ENCODE results near the gene MRRF. TPM values are rescaled to one million over a fixed set of nuclear protein-coding genes. Genes with fewer than 3 reads are reported as not detected.

Gene MRRF, protein sequence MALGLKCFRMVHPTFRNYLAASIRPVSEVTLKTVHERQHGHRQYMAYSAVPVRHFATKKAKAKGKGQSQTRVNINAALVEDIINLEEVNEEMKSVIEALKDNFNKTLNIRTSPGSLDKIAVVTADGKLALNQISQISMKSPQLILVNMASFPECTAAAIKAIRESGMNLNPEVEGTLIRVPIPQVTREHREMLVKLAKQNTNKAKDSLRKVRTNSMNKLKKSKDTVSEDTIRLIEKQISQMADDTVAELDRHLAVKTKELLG
- 59.7 TPM for polyA plus RNA-seq
- long read RNA-seq, donor 1, full-length matches to known transcripts, result 10 of 10 reads
- long read RNA-seq, donor 1, partial matches to known transcripts, result 0 of 10 reads
- long read RNA-seq, donor 1, other reads (novel, unspliced or antisense), result 0 of 10 reads
- long read RNA-seq, donor 2, full-length matches to known transcripts, result 11 of 19 reads
- long read RNA-seq, donor 2, partial matches to known transcripts, result 8 of 19 reads
- long read RNA-seq, donor 2, other reads (novel, unspliced or antisense), result 0 of 19 reads
- long read RNA-seq, donor 3, result 0 reads
- long read RNA-seq, donor 4, full-length matches to known transcripts, result 1 of 1 reads
- long read RNA-seq, donor 4, partial matches to known transcripts, result 0 of 1 reads
- long read RNA-seq, donor 4, other reads (novel, unspliced or antisense), result 0 of 1 reads
- long read RNA-seq, donor 5, full-length matches to known transcripts, result 6 of 6 reads
- long read RNA-seq, donor 5, partial matches to known transcripts, result 0 of 6 reads
- long read RNA-seq, donor 5, other reads (novel, unspliced or antisense), result 0 of 6 reads
- long read RNA-seq, donor 6, full-length matches to known transcripts, result 13 of 13 reads
- long read RNA-seq, donor 6, partial matches to known transcripts, result 0 of 13 reads
- long read RNA-seq, donor 6, other reads (novel, unspliced or antisense), result 0 of 13 reads
- long read RNA-seq, donor 7, full-length matches to known transcripts, result 3 of 3 reads
- long read RNA-seq, donor 7, partial matches to known transcripts, result 0 of 3 reads
- long read RNA-seq, donor 7, other reads (novel, unspliced or antisense), result 0 of 3 reads
- long read RNA-seq, donor 8, full-length matches to known transcripts, result 10 of 16 reads
- long read RNA-seq, donor 8, partial matches to known transcripts, result 6 of 16 reads
- long read RNA-seq, donor 8, other reads (novel, unspliced or antisense), result 0 of 16 reads
- long read RNA-seq, donor 9, full-length matches to known transcripts, result 10 of 10 reads
- long read RNA-seq, donor 9, partial matches to known transcripts, result 0 of 10 reads
- long read RNA-seq, donor 9, other reads (novel, unspliced or antisense), result 0 of 10 reads
- long read RNA-seq, donor 10, full-length matches to known transcripts, result 11 of 11 reads
- long read RNA-seq, donor 10, partial matches to known transcripts, result 0 of 11 reads
- long read RNA-seq, donor 10, other reads (novel, unspliced or antisense), result 0 of 11 reads
- long read RNA-seq, donor 11, full-length matches to known transcripts, result 5 of 5 reads
- long read RNA-seq, donor 11, partial matches to known transcripts, result 0 of 5 reads
- long read RNA-seq, donor 11, other reads (novel, unspliced or antisense), result 0 of 5 reads

DNA sequence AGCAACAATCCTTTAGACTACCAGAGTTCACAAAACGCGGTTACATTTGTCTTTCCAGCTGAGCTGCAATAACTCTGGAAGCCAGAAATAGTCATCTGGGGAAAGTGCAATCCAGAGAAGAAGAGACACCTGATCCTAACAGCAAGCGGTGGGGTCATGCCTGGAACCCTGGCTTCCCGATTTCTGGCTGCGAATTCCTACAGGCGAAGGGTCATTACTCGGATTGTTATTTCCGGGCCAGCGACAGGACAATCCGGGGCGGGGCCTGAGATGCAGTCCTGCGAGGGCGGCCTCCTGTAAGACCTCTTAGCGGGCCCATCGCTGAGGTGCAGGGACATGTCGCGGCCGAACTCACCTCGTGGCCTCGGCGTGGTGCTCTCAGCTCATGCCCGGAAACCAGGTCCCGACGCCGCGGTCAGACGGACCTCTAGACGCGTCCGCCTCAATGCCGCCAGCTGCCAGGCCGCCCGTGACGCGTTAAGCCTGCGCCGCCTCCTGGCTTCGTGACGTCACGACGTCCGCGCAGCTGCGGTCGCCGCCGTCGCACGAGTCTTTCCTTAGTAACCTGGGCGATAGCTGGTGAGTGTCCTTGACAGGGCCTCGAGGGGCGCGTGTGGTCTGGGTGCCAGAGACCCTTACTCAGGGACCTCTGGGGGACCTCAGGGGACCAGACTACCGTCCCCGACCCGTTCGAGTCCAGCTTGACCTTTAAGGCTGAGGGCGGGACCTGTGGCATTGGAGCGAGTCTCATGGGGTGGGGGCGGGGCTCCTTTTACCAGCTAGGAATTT, at the start of gene MRRF, which contains the start of gene RBM18:
MRRF (plus strand) TSS at position 523 of the 789 bp plus-strand sequence. CDS start 6,010 bp downstream, outside the sequence.
RBM18 (minus strand) TSS at position 481 of the 789 bp plus-strand sequence. CDS start 3,348 bp downstream, outside the sequence.
- WGBS (ENCODE audit: insufficient coverage, low lambda C conversion rate), result 0% methylated on average over 1 of the region's 60 CpGs

DNA sequence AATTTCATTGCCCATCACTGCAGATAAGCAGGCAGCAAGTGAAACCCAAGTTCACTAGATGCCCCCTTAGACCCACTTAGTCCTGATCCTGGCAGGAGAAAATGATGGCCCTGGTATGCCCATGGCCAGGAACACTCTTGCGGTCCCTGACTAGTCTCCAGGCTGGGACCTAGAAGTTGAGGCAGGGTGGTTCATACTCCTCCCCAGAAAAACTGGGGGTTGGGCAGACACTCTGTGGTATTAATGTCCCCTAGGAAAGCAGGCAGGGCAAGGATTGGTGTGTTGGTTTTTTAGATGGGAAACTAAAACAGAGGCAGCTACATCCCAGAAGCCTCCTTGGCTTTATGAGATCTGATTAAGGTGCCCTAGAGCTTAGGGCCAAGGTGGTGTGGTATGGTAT, 49.0 kb upstream of the MRRF start:
- H3K4me3 ChIP-seq (ENCODE audit: low read length), result no peak overlapping the region
- peaks cover 17% of the 10 kb centered on the region for H3K4me1 ChIP-seq (ENCODE audit: control insufficient read depth, insufficient read depth, low read length)
- DNase-seq, result no peak
- H3K36me3 ChIP-seq (ENCODE audit: control insufficient read depth, insufficient read depth, low read length), result no peaks in the 10 kb centered on the region
- peaks cover 16% of the 10 kb centered on the region for H3K9me3 ChIP-seq (ENCODE audit: control insufficient read depth, low read depth, low read length)
- no peak overlapping the region for H3K27ac ChIP-seq (ENCODE audit: low read length)
- whole genome bisulfite sequencing (ENCODE audit: insufficient coverage, low lambda C conversion rate), result no CpG with 5 or more reads among the region's 1 CpG
- H3K27me3 ChIP-seq (ENCODE audit: control insufficient read depth, insufficient read depth, low read length), result peaks cover 94% of the 10 kb centered on the region

More for the DNA sequence above, at the start of gene MRRF, which contains the start of gene RBM18:
- Histone ChIP-seq H3K9me3 (ENCODE audit: control insufficient read depth, low read depth, low read length) (no peaks in the 10 kb centered on the region), H3K27me3 (ENCODE audit: control insufficient read depth, insufficient read depth, low read length) (no peaks in the 10 kb centered on the region), H3K4me1 (ENCODE audit: control insufficient read depth, insufficient read depth, low read length) (peaks cover 17% of the 10 kb centered on the region), H3K4me3 (ENCODE audit: low read length) (peak within 1 kb of the TSS; percentile 79), H3K27ac (ENCODE audit: low read length) (peak within 1 kb of the TSS; percentile 88), H3K36me3 (ENCODE audit: control insufficient read depth, insufficient read depth, low read length) (peaks cover 17% of the 10 kb centered on the region)
- peak; percentile 95 to 98 for DNase-seq

DNA sequence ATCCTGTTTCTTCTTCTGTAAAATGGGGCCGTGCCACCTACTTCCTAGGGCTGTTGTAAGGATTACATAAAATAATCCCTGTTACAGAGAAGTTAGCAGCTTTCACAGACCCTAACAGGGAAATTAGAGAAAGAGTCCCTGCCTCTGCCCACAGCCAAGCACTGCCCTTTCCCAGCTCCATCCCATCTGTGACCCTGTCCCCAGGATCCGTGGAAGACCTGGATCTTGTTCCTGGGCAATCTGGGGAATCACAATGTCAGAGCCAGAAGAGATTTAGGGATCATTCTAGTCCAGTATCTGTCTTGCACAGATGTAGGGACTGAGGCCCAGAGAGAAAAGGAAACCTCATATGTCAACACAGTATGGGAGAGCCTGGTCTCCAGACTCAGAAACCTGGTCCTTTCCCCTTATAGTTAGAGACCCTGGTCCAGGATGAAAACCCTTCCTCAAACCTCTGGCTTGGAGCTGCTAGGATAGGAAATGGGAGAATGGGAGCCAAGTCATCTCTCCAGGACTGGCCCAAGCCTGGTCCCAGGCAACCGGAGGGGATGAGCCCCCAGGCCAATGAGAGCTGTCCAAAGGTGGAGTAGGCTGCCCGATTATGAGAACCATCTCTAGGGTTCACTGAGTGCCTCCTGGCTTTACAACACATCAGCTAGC, 48.4 kb upstream of the MRRF start:
- Histone ChIP-seq H3K27ac (ENCODE audit: low read length) (no peak overlapping the region), H3K27me3 (ENCODE audit: control insufficient read depth, insufficient read depth, low read length) (peaks cover 95% of the 10 kb centered on the region), H3K36me3 (ENCODE audit: control insufficient read depth, insufficient read depth, low read length) (no peaks in the 10 kb centered on the region), H3K4me3 (ENCODE audit: low read length) (no peak overlapping the region), H3K4me1 (ENCODE audit: control insufficient read depth, insufficient read depth, low read length) (peaks cover 20% of the 10 kb centered on the region), H3K9me3 (ENCODE audit: control insufficient read depth, low read depth, low read length) (peaks cover 18% of the 10 kb centered on the region)
- DNase-seq, result no peak
- WGBS (ENCODE audit: insufficient coverage, low lambda C conversion rate), result no CpG with 5 or more reads among the region's 4 CpGs

DNA sequence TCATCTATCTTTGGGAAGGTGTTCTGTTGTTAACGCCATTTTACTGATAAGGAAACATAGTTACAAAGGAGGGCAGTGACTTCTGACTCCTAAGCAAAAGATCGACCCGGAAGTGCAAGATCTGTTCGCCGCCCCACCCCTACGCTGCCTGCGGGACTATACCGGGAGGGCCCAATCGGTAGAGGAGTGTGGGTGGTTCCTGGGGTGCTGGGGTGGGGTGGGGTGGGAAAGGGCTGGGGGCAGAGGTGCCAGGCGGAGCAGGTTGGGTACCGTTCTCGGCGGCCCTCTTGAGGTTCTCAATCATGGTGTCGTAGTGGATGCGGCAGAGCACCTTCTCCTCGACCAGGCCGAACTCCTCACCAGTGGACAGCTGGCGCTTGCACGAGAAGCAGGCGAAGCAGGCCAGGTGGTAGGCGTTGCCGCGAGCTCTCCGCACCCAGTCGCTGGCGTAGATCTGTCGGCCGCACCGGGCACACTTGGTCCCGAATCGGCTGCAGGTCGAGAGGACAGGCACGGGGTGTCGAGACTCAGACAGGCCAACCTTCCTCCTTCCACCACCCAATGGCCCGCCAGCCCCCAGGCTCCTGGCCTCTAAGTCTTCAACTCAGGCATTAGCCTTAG, 47.8 kb upstream of the MRRF start:
- Histone ChIP-seq H3K4me3 (ENCODE audit: low read length) (peak overlapping the region; percentile 11), H3K27ac (ENCODE audit: low read length) (no peak overlapping the region), H3K4me1 (ENCODE audit: control insufficient read depth, insufficient read depth, low read length) (peaks cover 24% of the 10 kb centered on the region), H3K9me3 (ENCODE audit: control insufficient read depth, low read depth, low read length) (peaks cover 20% of the 10 kb centered on the region), H3K27me3 (ENCODE audit: control insufficient read depth, insufficient read depth, low read length) (peaks cover 95% of the 10 kb centered on the region), H3K36me3 (ENCODE audit: control insufficient read depth, insufficient read depth, low read length) (no peaks in the 10 kb centered on the region)
- no CpG with 5 or more reads among the region's 35 CpGs for WGBS (ENCODE audit: insufficient coverage, low lambda C conversion rate)
- DNase-seq, result peak in 1 of 2 donors; percentile 53

DNA sequence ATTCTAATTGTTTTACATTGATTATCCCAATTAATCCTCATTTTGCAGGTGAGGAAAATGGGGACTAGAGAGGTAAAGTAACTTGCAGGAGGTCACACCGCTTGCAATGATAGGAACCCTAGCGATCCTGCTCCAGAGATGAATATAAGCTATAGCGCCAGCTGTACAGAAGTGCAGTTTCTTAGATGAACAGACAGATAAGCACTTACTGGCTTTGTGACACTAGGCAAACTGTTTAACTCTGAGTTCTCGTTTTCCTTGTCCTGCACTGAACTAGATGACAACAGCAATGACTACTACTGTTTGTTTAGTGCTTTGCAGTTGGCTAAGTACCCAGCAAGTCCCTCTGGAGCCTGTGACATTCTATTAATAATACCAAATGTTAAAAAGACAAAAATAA, 47.0 kb upstream of the MRRF start:
- WGBS (ENCODE audit: insufficient coverage, low lambda C conversion rate), result 17% methylated on average over 1 of the region's 4 CpGs
- H3K4me3 ChIP-seq (ENCODE audit: low read length), result no peak overlapping the region
- no peak overlapping the region for H3K27ac ChIP-seq (ENCODE audit: low read length)
- H3K9me3 ChIP-seq (ENCODE audit: control insufficient read depth, low read depth, low read length), result peaks cover 20% of the 10 kb centered on the region
- DNase-seq, result no peak
- H3K36me3 ChIP-seq (ENCODE audit: control insufficient read depth, insufficient read depth, low read length), result no peaks in the 10 kb centered on the region
- peaks cover 24% of the 10 kb centered on the region for H3K4me1 ChIP-seq (ENCODE audit: control insufficient read depth, insufficient read depth, low read length)
- H3K27me3 ChIP-seq (ENCODE audit: control insufficient read depth, insufficient read depth, low read length), result peaks cover 95% of the 10 kb centered on the region

DNA sequence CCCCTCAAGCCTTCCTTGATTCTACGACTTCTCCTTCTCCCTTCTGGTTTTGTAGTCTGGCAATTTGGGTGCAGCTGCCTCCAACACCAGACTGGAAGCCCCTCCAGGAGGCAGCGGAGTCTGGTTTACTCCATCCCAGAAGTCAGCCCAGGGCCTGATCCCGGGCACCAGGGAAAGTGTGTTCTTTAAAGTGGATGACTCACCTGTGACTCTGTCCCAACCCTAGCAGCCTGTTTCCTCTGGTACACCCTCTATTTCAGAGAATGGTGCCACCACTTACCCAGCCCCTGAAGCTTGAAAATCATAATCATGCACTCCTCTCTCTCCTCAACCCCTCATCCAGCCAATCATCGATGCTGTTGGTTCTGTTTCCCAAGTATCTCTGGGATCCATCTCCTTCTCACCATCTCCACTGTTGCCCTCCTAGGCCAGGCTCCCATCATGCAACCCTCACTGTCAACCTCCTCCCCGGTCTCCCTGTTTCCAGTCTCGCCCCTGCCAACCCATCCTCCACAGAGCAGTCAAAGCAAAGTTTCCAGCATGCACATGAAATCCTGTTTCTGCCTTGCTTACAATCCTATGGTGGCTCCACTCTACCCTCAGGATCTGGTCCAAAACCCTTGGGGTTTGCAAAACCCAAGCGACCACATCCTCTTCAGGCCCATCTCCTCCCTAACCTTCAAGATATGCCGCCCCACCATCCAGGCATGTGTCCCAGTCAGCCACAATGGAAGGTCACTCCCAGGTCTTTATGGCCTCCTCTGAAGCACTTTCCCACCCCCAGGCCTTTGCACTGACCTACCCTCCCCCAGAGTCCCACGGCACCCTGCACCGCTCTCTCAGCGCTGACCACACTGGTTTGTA, 46.4 kb upstream of the MRRF start:
- H3K27ac ChIP-seq (ENCODE audit: low read length), result no peak overlapping the region
- peaks cover 21% of the 10 kb centered on the region for H3K4me1 ChIP-seq (ENCODE audit: control insufficient read depth, insufficient read depth, low read length)
- no peak overlapping the region for H3K4me3 ChIP-seq (ENCODE audit: low read length)
- DNase-seq, result no peak
- no peaks in the 10 kb centered on the region for H3K36me3 ChIP-seq (ENCODE audit: control insufficient read depth, insufficient read depth, low read length)
- WGBS (ENCODE audit: insufficient coverage, low lambda C conversion rate), result 0% methylated on average over 1 of the region's 11 CpGs
- peaks cover 95% of the 10 kb centered on the region for H3K27me3 ChIP-seq (ENCODE audit: control insufficient read depth, insufficient read depth, low read length)
- peaks cover 20% of the 10 kb centered on the region for H3K9me3 ChIP-seq (ENCODE audit: control insufficient read depth, low read depth, low read length)

DNA sequence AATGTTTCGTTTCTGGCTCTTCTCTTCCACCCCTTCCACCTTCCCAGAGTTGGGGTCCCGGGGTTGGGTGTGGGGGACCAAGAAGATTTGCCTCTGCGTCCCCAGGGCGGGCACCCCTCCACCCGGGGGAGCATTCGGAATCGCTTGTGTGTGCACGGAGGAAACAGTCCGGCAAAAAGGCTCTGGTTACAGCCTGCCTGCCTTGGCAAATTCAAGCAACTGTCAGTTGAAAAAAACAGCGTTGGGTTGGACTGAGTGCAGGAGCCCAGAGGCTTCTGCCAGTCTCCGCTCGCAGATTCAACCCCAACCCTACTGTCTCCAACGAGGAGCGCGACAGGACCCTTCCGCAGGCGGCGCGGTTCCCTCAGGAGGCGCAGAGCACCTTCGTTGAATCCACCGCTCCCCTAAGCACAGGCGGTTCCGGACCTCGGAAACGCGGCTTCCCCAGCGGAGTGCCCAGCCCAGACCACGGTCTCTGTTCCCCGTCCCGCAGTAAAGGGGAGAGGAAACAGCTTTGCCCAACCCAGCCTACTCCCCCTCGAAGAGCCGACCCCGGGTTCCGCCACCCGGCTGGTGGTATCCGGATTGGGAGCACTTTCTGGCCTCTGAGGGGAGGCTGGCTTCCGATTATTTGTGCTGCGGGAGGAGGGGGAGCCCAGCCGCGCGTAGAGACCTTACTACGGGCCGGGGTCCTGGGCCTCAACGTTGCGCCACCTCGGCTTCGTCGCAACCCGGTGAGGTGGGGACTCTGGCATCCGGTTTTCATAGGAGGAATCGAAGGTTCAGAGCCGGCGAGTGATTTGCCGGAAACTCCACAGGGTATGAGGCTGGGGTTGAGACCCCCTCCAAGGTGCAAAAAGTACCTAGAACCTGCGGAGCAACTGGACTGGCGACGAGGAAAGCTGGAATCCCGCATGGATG, 45.5 kb upstream of the MRRF start:
- H3K27me3 ChIP-seq (ENCODE audit: control insufficient read depth, insufficient read depth, low read length), result peaks cover 96% of the 10 kb centered on the region
- peaks cover 18% of the 10 kb centered on the region for H3K4me1 ChIP-seq (ENCODE audit: control insufficient read depth, insufficient read depth, low read length)
- DNase-seq, result peak in 1 of 2 donors; percentile 24
- H3K36me3 ChIP-seq (ENCODE audit: control insufficient read depth, insufficient read depth, low read length), result no peaks in the 10 kb centered on the region
- peaks cover 13% of the 10 kb centered on the region for H3K9me3 ChIP-seq (ENCODE audit: control insufficient read depth, low read depth, low read length)
- H3K4me3 ChIP-seq (ENCODE audit: low read length), result no peak overlapping the region
- H3K27ac ChIP-seq (ENCODE audit: low read length), result no peak overlapping the region
- 0% methylated on average over 2 of the region's 59 CpGs for WGBS (ENCODE audit: insufficient coverage, low lambda C conversion rate)

Data from large intestine (tissue), 12 donors.